Liver (tissue), 9 donors: ENCODE measurements around the gene TMEM233. TPM values are rescaled to one million over a fixed set of nuclear protein-coding genes. Genes with fewer than 3 reads are reported as not detected.

Source experiments
- DNase-seq: peaks from one replicate; pipeline ENCODE4 v3.0.0-alpha.2; 2017; ENCODE audit warnings: low spot score
- H3K27ac ChIP-seq, 2 donors: one replicate each; pipeline ENCODE4 v1.7.0; 2013; ENCODE audit warnings: inconsistent platforms in 2 of 2, low read length in 2 of 2, control low read depth in 1 of 2, low read depth in 1 of 2, mild to moderate bottlenecking in 1 of 2
- H3K27me3 ChIP-seq, 4 donors: one replicate each; pipeline versions ENCODE4 v1.6.1 to v1.7.0; 2013; ENCODE audit warnings: low read length in 3 of 4, inconsistent platforms in 1 of 4, mild to moderate bottlenecking in 1 of 4, moderate library complexity in 1 of 4; ENCODE audit not compliant: control insufficient read depth in 4 of 4, insufficient read depth in 4 of 4
- H3K36me3 ChIP-seq, 4 donors: one replicate each; pipeline versions ENCODE4 v1.6.1 to v1.7.0; 2013; ENCODE audit warnings: low read length in 3 of 4, mild to moderate bottlenecking in 3 of 4, low read depth in 1 of 4, moderate library complexity in 1 of 4; ENCODE audit not compliant: control insufficient read depth in 4 of 4, insufficient read depth in 3 of 4
- H3K4me1 ChIP-seq, 4 donors: one replicate each; pipeline versions ENCODE4 v1.6.1 to v1.7.0; 2013; ENCODE audit warnings: low read length in 3 of 4, mild to moderate bottlenecking in 3 of 4, moderate library complexity in 1 of 4; ENCODE audit not compliant: control insufficient read depth in 4 of 4, insufficient read depth in 4 of 4
- H3K4me3 ChIP-seq, 3 donors: one replicate each; pipeline versions ENCODE4 v1.6.1 to v1.7.0; 2013; ENCODE audit warnings: low read length in 3 of 3, control low read depth in 1 of 3, low read depth in 1 of 3, mild to moderate bottlenecking in 1 of 3
- H3K9ac ChIP-seq, 2 donors: one replicate each; pipeline ENCODE4 v1.7.0; 2013; ENCODE audit warnings: low read length in 2 of 2, mild to moderate bottlenecking in 2 of 2, moderate library complexity in 2 of 2, control low read depth in 1 of 2, low read depth in 1 of 2
- H3K9me3 ChIP-seq, 4 donors: one replicate each; pipeline versions ENCODE4 v1.6.1 to v1.7.0; 2013; ENCODE audit warnings: low read length in 3 of 4; ENCODE audit not compliant: control insufficient read depth in 4 of 4
- EGR1 ChIP-seq, 2 donors: IDR thresholded peaks; 2 replicates each; pipeline ENCODE4 v1.6.1; 2016 to 2018; ENCODE audit warnings: antibody characterized with exemption in 2 of 2, low read depth in 2 of 2
- FOXA1 ChIP-seq: IDR thresholded peaks from 2 replicates; pipeline ENCODE4 v1.6.1; 2016; ENCODE audit warnings: antibody characterized with exemption
- FOXA2 ChIP-seq: IDR thresholded peaks from 2 replicates; pipeline ENCODE4 v1.6.1; 2016; ENCODE audit warnings: antibody characterized with exemption
- HNF4A ChIP-seq, 2 donors: conservative IDR thresholded peaks; 2 replicates each; pipeline ENCODE4 v1.6.1; 2016; ENCODE audit warnings: antibody characterized with exemption in 2 of 2, mild to moderate bottlenecking in 2 of 2
- HNF4G ChIP-seq: IDR thresholded peaks from 2 replicates; pipeline ENCODE4 v1.6.1; 2016; ENCODE audit warnings: antibody characterized with exemption
- NR2F2 ChIP-seq: IDR thresholded peaks from 2 replicates; pipeline ENCODE4 v1.6.1; 2016; ENCODE audit warnings: antibody characterized with exemption
- RAD21 ChIP-seq, 2 donors: IDR thresholded peaks; 2 replicates each; pipeline ENCODE4 v1.6.1; 2016; ENCODE audit warnings: antibody characterized with exemption in 2 of 2, mild to moderate bottlenecking in 2 of 2
- RXRA ChIP-seq, 2 donors: IDR thresholded peaks; 2 replicates each; pipeline ENCODE4 v1.6.1; 2017 to 2018; ENCODE audit warnings: antibody characterized with exemption in 2 of 2, mild to moderate bottlenecking in 1 of 2
- SP1 ChIP-seq: IDR thresholded peaks from 2 replicates; pipeline ENCODE4 v1.6.1; 2018; ENCODE audit warnings: antibody characterized with exemption, mild to moderate bottlenecking
- YY1 ChIP-seq: IDR thresholded peaks from 2 replicates; pipeline ENCODE4 v1.6.1; 2016; ENCODE audit warnings: antibody characterized with exemption, mild to moderate bottlenecking
- WGBS: extraction: QIAGEN DNeasy Blood & Tissue Kit; methylation state at CpG from one replicate; pipeline ENCODE4 v1.1.7; 2013; 5-methylcytosine and 5-hydroxymethylcytosine counted together
- polyA plus RNA-seq, 2 donors: library from polyadenylated mRNA; stranded (reverse) in 1 of 2; unstranded in 1 of 2; fragments of 200-250 nt in 1 of 2; fragments of >200 nt in 1 of 2; fragmentation: Nextera tagmentation in 1 of 2; extraction: Ambion mirVana in 1 of 2; gene quantifications; one replicate each; pipeline versions ENCODE4 v1.2.1 to v1.2.3, GENCODE V29; 2013 to 2015
- total RNA-seq, 2 donors: library from RNA; depleted of rRNA; stranded (reverse); fragments of >200 nt; gene quantifications; one replicate each; pipeline ENCODE4 v1.2.3, GENCODE V29; 2014
- TF ChIP-seq, protein P1 (sequence below): IDR thresholded peaks from 2 replicates; pipeline ENCODE4 v1.6.1; 2016; ENCODE audit warnings: antibody characterized with exemption
- TF ChIP-seq, protein P2 (sequence below): IDR thresholded peaks from 2 replicates; pipeline ENCODE4 v1.6.1; 2016; ENCODE audit warnings: antibody characterized with exemption
- TF ChIP-seq, protein P3 (sequence below): IDR thresholded peaks from 2 replicates; pipeline ENCODE4 v1.6.1; 2016; ENCODE audit warnings: antibody characterized with exemption
- TF ChIP-seq, protein P4 (sequence below): fragments of 150-350 bp; IDR thresholded peaks from 2 replicates; pipeline ENCODE4 v1.5.1; 2017; ENCODE audit warnings: improper control_type of control experiment, low read depth, low read length; ENCODE audit not compliant: missing input control
- TF ChIP-seq, protein P5 (sequence below): IDR thresholded peaks from 2 replicates; pipeline ENCODE4 v1.6.1; 2016; ENCODE audit warnings: antibody characterized with exemption, mild to moderate bottlenecking
- donor health status: healthy.
- donor health status: healthy.
- donor health status: healthy.
- donor health status: healthy.
- donor health status: healthy.

The TMEM233 gene
- total and polyA plus RNA-seq, 4 donors, result 0.05 to 0.17 (median 0.09) TPM

DNA sequence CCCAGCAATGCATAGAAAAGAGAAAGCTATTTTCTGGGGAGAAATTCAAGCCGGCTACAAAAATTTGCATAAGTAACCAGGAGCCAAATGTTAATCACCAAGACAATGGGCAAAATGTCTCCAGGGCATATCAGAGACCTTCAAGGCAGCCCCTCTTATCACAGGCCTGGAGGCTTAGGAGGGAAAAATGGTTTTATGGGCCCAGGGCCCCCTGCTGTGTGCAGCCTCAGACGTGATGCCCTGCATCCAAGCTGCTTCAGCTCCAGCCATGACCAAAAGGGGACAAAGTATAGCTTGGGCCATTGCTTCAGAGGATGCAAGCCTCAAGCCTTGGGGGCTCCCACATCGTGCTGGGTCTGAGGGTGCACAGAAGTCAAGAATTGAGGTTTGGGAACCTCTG is 15.8 kb downstream of the TMEM233 start:
- H3K27me3 ChIP-seq, result no peaks in the 10 kb centered on the region
- DNase-seq, result no peak
- 76% methylated on average over 3 of the region's 3 CpGs for WGBS
- TF ChIP-seq, protein P1, sequence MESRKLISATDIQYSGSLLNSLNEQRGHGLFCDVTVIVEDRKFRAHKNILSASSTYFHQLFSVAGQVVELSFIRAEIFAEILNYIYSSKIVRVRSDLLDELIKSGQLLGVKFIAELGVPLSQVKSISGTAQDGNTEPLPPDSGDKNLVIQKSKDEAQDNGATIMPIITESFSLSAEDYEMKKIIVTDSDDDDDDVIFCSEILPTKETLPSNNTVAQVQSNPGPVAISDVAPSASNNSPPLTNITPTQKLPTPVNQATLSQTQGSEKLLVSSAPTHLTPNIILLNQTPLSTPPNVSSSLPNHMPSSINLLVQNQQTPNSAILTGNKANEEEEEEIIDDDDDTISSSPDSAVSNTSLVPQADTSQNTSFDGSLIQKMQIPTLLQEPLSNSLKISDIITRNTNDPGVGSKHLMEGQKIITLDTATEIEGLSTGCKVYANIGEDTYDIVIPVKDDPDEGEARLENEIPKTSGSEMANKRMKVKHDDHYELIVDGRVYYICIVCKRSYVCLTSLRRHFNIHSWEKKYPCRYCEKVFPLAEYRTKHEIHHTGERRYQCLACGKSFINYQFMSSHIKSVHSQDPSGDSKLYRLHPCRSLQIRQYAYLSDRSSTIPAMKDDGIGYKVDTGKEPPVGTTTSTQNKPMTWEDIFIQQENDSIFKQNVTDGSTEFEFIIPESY, result no peak
- TF ChIP-seq HNF4A (conservative IDR thresholded peaks at IDR 0.05) (no peak), HNF4G (no peak), RAD21 (IDR thresholded peaks at IDR 0.05) (no peak)
- no peaks in the 10 kb centered on the region for H3K9me3 ChIP-seq
- H3K27ac ChIP-seq, result no peak overlapping the region
- H3K9ac ChIP-seq, result no peak overlapping the region
- no peak overlapping the region for H3K4me3 ChIP-seq
- no peaks in the 10 kb centered on the region for H3K4me1 ChIP-seq
- peaks cover 0 to 1% (median 0%) of the 10 kb centered on the region in 4 donors for H3K36me3 ChIP-seq

DNA sequence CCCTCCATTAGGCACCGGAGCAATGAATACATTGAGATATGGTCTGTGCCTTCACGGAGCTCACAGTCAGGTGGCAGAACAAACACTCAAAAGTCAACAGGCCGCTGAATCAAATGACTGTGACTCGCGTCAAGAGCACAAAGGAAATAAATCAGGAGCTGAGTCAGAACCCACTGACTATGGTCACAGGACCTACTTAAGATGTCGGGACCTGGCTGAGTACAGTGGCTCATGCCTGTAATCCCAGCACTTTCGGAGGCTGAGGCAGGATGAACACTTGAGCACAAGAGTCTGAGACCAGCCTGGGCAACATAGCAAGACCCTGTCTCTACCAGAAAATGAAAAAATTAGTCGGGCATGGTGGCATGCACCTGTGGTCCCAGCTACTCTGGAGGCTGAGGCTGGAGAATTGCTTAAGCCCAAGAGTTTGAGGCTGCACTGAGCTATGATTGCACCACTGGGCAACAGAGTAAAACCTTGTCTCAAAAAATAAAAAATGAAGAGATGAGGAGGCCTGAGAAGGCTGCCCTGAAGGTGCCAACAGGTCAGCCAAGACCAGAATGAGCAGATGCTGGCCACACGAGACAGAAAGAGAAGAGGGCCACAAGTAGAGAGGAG is 19.9 kb downstream of the TMEM233 start:
- Histone ChIP-seq H3K27me3 (no peaks in the 10 kb centered on the region), H3K9ac (no peak overlapping the region), H3K27ac (no peak overlapping the region), H3K36me3 (no peaks in the 10 kb centered on the region), H3K9me3 (no peaks in the 10 kb centered on the region), H3K4me3 (no peak overlapping the region), H3K4me1 (no peaks in the 10 kb centered on the region)
- no peak for DNase-seq
- TF ChIP-seq RXRA (IDR thresholded peaks at IDR 0.05), result no peak
- TF ChIP-seq SP1, result no peak
- TF ChIP-seq HNF4G, result no peak
- TF ChIP-seq, protein P2, sequence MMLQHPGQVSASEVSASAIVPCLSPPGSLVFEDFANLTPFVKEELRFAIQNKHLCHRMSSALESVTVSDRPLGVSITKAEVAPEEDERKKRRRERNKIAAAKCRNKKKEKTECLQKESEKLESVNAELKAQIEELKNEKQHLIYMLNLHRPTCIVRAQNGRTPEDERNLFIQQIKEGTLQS, result no peak
- 79% methylated on average over 9 of the region's 9 CpGs for WGBS

DNA sequence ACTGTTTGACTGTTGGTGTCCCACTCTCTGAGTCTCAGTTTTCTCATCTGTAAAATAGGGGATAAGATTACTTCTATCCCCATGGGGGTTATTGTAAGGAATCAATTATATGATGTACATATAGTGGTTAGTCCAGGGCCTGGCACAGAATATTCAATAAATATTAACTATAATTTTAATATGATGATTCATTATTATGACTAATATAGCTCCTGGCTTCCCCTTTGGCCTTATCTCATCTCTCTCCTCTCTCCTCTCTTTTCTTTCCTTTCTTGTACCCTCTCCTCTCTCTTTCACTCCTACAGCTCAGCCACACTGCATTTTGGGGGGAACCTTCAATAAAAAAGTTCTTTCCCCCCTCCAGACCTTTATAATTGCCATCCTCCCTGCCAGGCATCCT is 21.1 kb downstream of the TMEM233 start:
- no peaks in the 10 kb centered on the region for H3K36me3 ChIP-seq
- H3K27me3 ChIP-seq, result no peaks in the 10 kb centered on the region
- H3K9me3 ChIP-seq, result no peaks in the 10 kb centered on the region
- H3K27ac ChIP-seq, result no peak overlapping the region
- no peaks in the 10 kb centered on the region for H3K4me1 ChIP-seq
- no peak overlapping the region for H3K4me3 ChIP-seq
- no peak overlapping the region for H3K9ac ChIP-seq
- TF ChIP-seq NR2F2 (no peak), EGR1 (IDR thresholded peaks at IDR 0.05; ENCODE audit: low read depth in 2 of 2) (no peak), RXRA (IDR thresholded peaks at IDR 0.05) (no peak), FOXA2 (no peak), YY1 (no peak), FOXA1 (no peak)
- TF ChIP-seq, protein P1, result no peak
- TF ChIP-seq, protein P3, sequence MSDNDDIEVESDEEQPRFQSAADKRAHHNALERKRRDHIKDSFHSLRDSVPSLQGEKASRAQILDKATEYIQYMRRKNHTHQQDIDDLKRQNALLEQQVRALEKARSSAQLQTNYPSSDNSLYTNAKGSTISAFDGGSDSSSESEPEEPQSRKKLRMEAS, result no peak
- TF ChIP-seq, protein P4, sequence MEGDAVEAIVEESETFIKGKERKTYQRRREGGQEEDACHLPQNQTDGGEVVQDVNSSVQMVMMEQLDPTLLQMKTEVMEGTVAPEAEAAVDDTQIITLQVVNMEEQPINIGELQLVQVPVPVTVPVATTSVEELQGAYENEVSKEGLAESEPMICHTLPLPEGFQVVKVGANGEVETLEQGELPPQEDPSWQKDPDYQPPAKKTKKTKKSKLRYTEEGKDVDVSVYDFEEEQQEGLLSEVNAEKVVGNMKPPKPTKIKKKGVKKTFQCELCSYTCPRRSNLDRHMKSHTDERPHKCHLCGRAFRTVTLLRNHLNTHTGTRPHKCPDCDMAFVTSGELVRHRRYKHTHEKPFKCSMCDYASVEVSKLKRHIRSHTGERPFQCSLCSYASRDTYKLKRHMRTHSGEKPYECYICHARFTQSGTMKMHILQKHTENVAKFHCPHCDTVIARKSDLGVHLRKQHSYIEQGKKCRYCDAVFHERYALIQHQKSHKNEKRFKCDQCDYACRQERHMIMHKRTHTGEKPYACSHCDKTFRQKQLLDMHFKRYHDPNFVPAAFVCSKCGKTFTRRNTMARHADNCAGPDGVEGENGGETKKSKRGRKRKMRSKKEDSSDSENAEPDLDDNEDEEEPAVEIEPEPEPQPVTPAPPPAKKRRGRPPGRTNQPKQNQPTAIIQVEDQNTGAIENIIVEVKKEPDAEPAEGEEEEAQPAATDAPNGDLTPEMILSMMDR, result no peak
- TF ChIP-seq, protein P5, sequence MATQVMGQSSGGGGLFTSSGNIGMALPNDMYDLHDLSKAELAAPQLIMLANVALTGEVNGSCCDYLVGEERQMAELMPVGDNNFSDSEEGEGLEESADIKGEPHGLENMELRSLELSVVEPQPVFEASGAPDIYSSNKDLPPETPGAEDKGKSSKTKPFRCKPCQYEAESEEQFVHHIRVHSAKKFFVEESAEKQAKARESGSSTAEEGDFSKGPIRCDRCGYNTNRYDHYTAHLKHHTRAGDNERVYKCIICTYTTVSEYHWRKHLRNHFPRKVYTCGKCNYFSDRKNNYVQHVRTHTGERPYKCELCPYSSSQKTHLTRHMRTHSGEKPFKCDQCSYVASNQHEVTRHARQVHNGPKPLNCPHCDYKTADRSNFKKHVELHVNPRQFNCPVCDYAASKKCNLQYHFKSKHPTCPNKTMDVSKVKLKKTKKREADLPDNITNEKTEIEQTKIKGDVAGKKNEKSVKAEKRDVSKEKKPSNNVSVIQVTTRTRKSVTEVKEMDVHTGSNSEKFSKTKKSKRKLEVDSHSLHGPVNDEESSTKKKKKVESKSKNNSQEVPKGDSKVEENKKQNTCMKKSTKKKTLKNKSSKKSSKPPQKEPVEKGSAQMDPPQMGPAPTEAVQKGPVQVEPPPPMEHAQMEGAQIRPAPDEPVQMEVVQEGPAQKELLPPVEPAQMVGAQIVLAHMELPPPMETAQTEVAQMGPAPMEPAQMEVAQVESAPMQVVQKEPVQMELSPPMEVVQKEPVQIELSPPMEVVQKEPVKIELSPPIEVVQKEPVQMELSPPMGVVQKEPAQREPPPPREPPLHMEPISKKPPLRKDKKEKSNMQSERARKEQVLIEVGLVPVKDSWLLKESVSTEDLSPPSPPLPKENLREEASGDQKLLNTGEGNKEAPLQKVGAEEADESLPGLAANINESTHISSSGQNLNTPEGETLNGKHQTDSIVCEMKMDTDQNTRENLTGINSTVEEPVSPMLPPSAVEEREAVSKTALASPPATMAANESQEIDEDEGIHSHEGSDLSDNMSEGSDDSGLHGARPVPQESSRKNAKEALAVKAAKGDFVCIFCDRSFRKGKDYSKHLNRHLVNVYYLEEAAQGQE, result no peak
- no peak for DNase-seq
